Adipocyte (in vitro differentiated cells): ENCODE results near the gene SHC1.

Source experiments
- DNase-seq: peaks from one replicate; pipeline ENCODE4 v3.0.0-alpha.2; 2015; ENCODE audit warnings: low read depth
- H3K27me3 ChIP-seq: replicated peaks from 2 replicates; pipeline ENCODE4 v1.7.0; 2013; ENCODE audit warnings: mild to moderate bottlenecking, low read length, moderate library complexity; ENCODE audit not compliant: control insufficient read depth, insufficient read depth
- H3K36me3 ChIP-seq: 2 replicates; pipeline ENCODE4 v1.7.0; 2013; ENCODE audit warnings: low read length, mild to moderate bottlenecking, moderate library complexity; ENCODE audit not compliant: control insufficient read depth, insufficient read depth, severe bottlenecking
- H3K4me1 ChIP-seq: 2 replicates; pipeline ENCODE4 v1.7.0; 2013; ENCODE audit warnings: mild to moderate bottlenecking, low read length, moderate library complexity; ENCODE audit not compliant: control insufficient read depth, insufficient read depth
- H3K4me3 ChIP-seq: 2 replicates; pipeline ENCODE4 v1.7.0; 2013; ENCODE audit warnings: mild to moderate bottlenecking, low read length, moderate library complexity
- H3K9ac ChIP-seq: 2 replicates; pipeline ENCODE4 v1.7.0; 2013; ENCODE audit warnings: mild to moderate bottlenecking, low read length, moderate library complexity
- H3K9me3 ChIP-seq: 2 replicates; pipeline ENCODE4 v1.7.0; 2013; ENCODE audit warnings: mild to moderate bottlenecking, low read length, moderate library complexity; ENCODE audit not compliant: control insufficient read depth

SHC1 gene

DNA sequence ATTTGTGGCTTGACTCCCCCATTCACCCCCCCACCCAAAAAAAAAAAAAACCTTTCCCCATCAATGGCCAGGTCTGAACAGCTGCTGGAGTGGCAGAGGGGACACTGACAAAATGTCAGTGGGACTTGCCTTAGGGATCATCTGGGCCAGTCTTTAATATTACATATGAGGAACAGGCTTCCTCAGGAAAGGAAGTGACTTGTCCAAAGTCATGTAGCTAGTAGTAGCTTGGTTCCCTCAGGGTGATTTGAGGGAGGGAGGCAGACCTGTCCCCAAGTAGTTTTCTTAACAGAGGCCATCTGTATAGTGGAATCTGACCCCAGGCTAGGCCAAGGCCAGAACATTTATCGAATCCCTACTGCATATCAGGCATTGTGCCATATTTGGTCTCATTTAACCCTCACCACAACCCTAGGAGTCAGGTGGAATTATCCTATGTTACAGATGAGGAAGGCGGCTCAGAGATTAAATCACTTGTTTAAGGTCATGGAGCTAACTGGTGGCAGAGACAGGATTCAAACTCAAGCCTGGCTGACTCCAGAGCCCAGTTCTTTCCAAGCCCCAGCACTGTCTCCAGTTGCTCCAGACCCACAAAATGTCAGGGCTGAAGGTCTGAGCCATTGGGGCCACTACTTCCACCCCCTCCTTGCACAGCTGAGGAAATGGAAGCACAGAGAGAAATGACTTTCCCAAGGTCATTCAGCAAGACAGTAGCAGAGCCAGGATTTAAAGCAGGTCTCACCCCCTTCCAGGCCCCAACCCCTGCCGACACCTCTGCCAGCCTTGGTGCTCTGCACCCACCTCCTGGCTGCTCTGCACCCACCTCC is 42.4 kb upstream of the SHC1 start:
- Histone ChIP-seq H3K36me3 (peaks cover 33% of the 10 kb centered on the region), H3K4me1 (peaks cover 33% of the 10 kb centered on the region), H3K9me3 (no peaks in the 10 kb centered on the region), H3K27me3 (no peaks in the 10 kb centered on the region), H3K9ac (peak overlapping the region; percentile 70), H3K4me3 (no peak overlapping the region)
- DNase-seq: no peak

DNA sequence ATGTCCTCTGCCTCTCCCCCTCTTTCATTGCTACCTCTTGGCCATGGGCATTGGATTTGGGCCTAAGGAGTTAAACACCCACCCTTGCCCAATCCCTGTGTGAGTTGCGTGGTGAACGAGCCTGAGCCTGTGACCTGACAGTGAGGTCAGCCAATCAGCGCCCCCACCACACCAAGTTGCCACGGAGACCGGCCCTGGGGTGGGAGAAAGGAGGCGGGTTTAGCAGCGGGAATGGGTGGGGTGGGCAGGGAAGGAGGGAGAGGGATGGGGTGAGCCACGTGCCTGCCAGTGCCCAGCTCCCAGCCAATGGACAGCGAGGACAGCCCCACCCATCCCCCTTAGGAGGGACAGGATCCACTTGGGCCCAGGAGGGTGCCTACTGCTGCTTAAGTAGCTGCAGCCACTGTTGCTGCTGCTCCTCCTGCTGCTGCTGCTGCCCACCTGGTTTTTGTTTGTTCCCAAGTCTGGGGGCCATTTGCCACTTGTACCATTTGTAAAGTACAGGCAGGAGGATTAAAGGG is 41.5 kb upstream of the SHC1 start:
- DNase-seq: peak; percentile 48
- H3K9ac ChIP-seq: peak overlapping the region; percentile 70

DNA sequence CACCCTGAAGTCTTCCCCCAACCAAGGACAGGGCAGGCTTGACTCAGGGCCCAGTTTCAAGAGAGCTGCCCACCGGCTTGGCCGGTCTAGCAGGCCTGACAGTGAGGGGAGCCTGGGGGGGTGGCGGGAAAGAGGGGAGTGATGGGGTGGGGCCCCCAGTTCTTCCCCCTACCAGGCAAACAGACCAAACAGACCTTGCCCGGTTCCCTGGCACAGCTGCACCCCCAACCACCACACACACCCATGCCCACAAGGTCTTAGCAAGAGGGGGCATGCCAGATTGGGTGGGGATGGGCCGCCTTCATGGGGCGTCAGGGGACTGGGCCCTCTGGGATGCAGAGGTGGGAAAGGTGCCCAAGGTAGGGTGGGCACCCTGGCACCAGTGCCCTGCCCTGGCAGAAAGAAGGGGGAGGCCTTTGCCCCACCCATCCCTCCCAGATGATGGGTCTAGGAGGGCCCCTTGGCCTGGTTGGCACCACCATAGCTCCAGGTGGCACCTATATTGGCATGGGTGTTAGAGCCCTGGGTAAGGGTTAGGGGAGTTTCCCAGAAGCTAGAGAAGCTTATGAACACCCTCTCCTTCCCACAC is 41.0 kb upstream of the SHC1 start:
- no peaks in the 10 kb centered on the region for H3K9me3 ChIP-seq
- H3K27me3 ChIP-seq: no peaks in the 10 kb centered on the region
- H3K36me3 ChIP-seq: peaks cover 30% of the 10 kb centered on the region
- H3K4me1 ChIP-seq: peaks cover 35% of the 10 kb centered on the region
- no peak for DNase-seq
- no peak overlapping the region for H3K4me3 ChIP-seq
- no peak overlapping the region for H3K9ac ChIP-seq

More for the DNA sequence above, 41.5 kb upstream of the SHC1 start:
- peaks cover 36% of the 10 kb centered on the region for H3K4me1 ChIP-seq
- H3K9me3 ChIP-seq: no peaks in the 10 kb centered on the region
- H3K27me3 ChIP-seq: no peaks in the 10 kb centered on the region
- peaks cover 33% of the 10 kb centered on the region for H3K36me3 ChIP-seq
- peak overlapping the region; percentile 18 for H3K4me3 ChIP-seq

DNA sequence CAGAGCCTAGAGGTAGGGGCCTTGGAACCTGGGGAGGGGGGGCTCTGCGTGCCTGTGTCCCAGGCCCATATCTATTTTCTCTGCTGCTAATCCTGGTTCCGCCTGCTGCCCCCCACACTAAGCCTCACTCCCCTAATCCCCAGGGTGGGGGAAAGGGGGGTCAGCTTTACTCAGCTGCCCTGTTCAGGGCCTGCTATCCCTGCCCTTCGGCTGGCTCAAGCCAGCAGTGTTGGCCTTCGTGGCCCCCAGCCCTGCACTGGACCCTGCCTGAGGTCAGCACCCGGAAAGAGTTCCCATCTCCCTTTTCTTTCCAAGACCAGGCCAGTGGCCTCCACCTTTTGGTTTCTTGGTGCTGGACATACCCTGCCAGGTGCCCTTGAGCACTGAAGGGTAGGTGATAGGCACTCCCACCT is 40.5 kb upstream of the SHC1 start:
- peaks cover 26% of the 10 kb centered on the region for H3K36me3 ChIP-seq
- DNase-seq: no peak

DNA sequence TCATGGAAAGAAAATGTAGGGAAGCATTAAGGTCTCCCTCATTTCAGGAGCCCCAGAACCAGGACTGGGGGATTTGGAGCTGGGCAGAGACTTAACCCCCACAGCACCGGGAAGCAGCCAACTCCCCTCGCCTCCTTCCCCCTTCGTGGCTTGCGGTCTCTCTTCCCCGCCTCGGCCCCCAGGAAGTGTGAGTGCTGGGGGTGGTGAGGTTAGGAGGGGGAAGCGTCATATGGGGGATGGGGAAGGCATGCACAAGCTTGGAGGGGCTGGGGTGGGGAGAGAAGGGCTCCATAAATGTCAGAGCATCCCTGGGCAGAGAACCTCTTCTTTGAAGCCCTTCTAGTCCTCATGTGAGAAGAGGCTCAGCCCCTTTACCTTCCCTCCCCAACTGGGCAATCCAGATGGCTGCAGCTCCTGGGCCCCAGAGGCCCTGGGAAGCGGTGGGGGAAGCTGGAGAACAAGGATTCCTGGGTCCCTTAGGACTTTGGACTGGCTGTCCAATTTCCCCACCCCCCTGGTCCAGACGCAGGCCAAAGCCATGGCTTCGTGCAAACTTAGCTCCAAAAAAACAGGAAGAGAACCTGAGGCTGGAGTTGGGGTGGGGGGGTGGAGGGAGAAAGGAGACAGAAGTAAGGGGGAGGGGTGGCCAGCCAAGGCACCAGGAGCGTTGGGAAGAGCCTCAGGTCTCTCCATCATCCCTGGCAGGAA is 39.8 kb upstream of the SHC1 start:
- peaks cover 47% of the 10 kb centered on the region for H3K4me1 ChIP-seq
- H3K36me3 ChIP-seq: peaks cover 20% of the 10 kb centered on the region
- no peak overlapping the region for H3K9ac ChIP-seq
- no peaks in the 10 kb centered on the region for H3K27me3 ChIP-seq
- DNase-seq: no peak
- H3K9me3 ChIP-seq: no peaks in the 10 kb centered on the region
- no peak overlapping the region for H3K4me3 ChIP-seq

More for the DNA sequence above, 40.5 kb upstream of the SHC1 start:
- H3K9me3 ChIP-seq: no peaks in the 10 kb centered on the region
- H3K27me3 ChIP-seq: no peaks in the 10 kb centered on the region
- H3K9ac ChIP-seq: no peak overlapping the region
- H3K4me3 ChIP-seq: no peak overlapping the region
- H3K4me1 ChIP-seq: peaks cover 40% of the 10 kb centered on the region

DNA sequence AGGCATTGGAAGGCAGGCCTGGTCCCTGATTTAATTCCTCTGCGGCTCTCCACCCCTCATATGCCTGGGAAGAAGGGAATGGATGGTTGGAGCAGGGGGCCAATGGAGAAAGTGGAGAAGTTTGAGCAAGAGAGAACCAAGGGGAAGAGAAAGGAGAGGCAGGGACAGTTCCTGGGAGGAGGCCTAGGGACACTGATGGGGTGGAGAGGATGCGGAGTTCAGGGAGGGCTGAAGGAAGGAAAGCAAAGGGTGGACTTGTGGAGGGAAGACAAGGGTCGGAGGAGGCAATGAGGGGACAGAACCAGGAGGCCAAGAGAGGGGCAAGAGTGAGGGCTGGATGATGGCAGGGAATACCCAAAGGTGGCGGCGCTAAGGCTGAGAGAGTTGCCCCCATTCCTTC is 39.2 kb upstream of the SHC1 start:
- Histone ChIP-seq H3K27me3 (no peaks in the 10 kb centered on the region), H3K36me3 (peaks cover 14% of the 10 kb centered on the region), H3K9me3 (no peaks in the 10 kb centered on the region), H3K9ac (no peak overlapping the region), H3K4me3 (no peak overlapping the region), H3K4me1 (peaks cover 52% of the 10 kb centered on the region)
- no peak for DNase-seq

DNA sequence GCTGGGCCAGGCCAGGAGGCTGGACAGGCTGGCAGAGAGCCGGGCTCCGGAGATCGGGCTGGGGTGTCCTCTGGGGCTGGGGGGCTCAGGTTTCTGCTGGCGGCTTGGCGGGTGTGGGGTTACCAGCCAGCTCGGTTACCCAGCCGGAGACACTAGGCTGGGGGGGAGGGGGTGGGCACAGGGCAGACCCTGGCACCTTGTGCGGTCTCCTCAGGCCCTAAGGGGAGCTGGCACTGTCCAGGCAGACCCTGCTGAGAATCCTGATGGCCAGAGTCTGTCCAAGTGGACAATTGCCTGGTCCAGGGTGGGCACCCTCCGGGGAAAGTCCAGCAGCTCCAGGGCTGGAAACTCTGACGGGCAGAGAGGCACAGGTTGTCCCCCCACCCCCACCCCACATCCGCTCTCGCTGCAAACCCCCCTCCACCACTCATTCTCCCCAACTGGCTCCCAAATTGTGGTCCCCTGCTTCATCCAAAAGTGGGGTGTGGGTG is 38.7 kb upstream of the SHC1 start:
- Histone ChIP-seq H3K36me3 (peaks cover 9% of the 10 kb centered on the region), H3K9me3 (no peaks in the 10 kb centered on the region), H3K27me3 (no peaks in the 10 kb centered on the region)

DNA sequence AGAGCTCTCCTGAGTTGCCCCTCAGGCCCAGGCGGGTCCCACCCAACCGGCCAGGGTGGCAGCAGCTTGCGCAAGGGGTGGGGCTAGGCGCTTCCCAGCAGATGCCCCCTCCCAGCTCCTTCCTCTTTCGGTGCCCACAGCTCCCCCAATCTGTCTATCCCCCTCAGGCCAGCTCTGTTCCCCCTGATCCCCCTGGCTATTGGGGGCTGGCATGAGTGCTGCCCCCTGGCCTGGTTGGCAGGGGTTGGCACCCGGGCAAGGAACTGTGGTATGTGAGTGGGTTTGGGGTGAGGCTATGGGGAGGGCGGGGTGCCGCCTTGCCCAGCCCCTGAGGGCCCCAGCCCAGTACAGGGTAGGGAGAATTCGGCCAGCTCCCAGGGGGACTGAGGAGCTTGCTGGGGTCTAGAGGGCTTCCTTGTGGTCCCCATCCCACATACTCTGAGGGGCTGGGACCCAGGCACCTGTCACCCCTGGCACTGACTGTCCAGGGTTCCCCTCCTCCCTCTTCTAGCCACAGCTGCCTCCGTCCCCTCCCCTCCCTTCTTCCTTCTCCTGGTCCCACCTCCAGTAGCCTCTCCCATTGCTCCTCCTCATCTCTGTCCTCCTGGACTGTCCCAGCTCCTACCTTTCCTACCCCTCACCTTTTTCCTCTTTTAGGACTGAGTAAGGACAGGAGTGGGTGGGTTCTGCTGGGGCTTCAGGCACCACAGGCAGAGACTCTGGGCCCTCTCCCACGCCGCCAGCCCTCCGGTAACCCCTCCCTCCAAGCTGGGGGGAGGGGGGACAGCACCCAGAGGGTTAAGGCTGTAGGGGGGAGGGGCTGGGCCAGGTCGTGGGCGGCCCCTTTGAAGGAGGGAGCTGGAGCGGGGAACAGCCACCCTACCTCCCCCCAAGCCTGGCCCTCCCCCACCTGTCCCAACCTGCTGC is 37.7 kb upstream of the SHC1 start:
- peaks cover 58% of the 10 kb centered on the region for H3K4me1 ChIP-seq
- H3K36me3 ChIP-seq: peaks cover 4% of the 10 kb centered on the region
- peak overlapping the region; percentile 34 for H3K9ac ChIP-seq
- H3K27me3 ChIP-seq: no peaks in the 10 kb centered on the region
- DNase-seq: no peak
- no peak overlapping the region for H3K4me3 ChIP-seq
- H3K9me3 ChIP-seq: no peaks in the 10 kb centered on the region

More for the DNA sequence above, 38.7 kb upstream of the SHC1 start:
- Histone ChIP-seq H3K4me1 (peaks cover 57% of the 10 kb centered on the region), H3K9ac (no peak overlapping the region), H3K4me3 (no peak overlapping the region)
- no peak for DNase-seq

DNA sequence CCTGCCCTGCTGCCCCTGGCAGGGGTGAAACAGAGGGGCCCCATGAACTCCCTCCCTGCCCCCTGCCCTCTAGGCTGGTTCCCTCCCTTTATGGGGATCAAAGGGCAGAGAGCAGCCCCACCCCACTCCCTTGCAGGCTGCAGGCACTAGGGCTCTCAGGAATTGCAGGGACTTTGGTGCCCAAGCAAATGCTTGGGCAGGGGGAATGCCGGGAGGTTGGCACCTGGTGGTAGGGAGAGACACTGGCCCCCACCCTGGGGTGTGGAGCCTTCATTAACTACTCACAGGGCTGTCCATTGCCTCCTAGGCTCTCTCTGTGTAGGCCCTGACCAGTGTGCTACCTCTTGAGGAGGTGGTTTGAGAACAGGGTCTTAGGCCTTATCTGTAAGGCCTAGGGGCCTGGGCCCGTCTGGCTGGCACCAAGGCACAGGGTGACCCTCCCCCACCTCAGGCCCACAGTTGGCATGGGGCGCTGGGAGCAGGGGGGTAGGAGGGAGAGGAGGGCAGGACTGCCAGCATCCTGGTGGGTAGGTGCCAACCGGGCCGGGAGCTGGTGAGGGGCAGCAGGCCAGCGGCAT is 36.8 kb upstream of the SHC1 start:
- peaks cover 49% of the 10 kb centered on the region for H3K4me1 ChIP-seq
- no peak for DNase-seq
- no peaks in the 10 kb centered on the region for H3K9me3 ChIP-seq
- H3K27me3 ChIP-seq: no peaks in the 10 kb centered on the region
- no peak overlapping the region for H3K9ac ChIP-seq
- peaks cover 4% of the 10 kb centered on the region for H3K36me3 ChIP-seq
- no peak overlapping the region for H3K4me3 ChIP-seq

DNA sequence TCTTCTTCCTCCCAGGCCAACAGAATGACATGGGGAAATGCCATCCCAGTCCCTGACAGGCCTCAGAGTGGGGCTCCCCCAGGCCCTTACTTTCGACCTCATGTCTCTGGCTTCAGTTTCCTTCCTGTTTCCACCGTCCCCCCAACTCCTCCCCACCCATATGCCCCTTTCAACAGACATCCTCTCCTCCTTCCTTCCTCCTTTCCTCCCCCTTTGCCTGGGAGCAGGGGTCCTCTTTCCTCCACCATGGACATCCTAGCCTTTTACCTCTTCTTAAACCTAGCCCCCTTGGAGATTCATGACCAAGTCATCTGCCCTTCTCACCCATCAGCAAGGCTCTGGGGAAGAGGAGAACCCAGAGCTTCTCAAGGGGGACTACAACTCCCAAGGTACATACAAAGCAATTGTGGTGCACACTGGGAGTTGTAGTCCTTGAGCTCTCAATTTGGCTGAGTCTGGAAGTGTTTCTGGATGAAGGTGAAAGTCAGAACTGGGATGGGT is 36.1 kb upstream of the SHC1 start:
- H3K9me3 ChIP-seq: no peaks in the 10 kb centered on the region
- peak; percentile 31 for DNase-seq
- H3K9ac ChIP-seq: no peak overlapping the region
- no peak overlapping the region for H3K4me3 ChIP-seq
- H3K36me3 ChIP-seq: peaks cover 4% of the 10 kb centered on the region
- peaks cover 45% of the 10 kb centered on the region for H3K4me1 ChIP-seq
- H3K27me3 ChIP-seq: no peaks in the 10 kb centered on the region
